HepG2 (cell line): ENCODE results near the gene MISP3. TPM values are rescaled to one million over a fixed set of nuclear protein-coding genes. Genes with fewer than 3 reads are reported as not detected.

ENCODE experiments used
- ATM ChIP-seq: fragments of 450-650 bp; IDR thresholded peaks from 2 replicates; pipeline ENCODE4 v1.7.1; 2017; ENCODE audit warnings: mild to moderate bottlenecking, borderline replicate concordance
- HNRNPL ChIP-seq: fragments of 200-400 bp; formaldehyde crosslinking; IDR thresholded peaks from 2 replicates; pipeline ENCODE4 v1.6.1; 2017; ENCODE audit warnings: mild to moderate bottlenecking, low read depth, low read length
- MAFG ChIP-seq: sonication (generic); formaldehyde crosslinking; IDR thresholded peaks from 2 replicates; pipeline ENCODE4 v1.5.1; 2020; ENCODE audit warnings: mild to moderate bottlenecking, missing genetic modification reagents
- MATR3 ChIP-seq: sonication (generic); formaldehyde crosslinking; IDR thresholded peaks from 2 replicates; pipeline ENCODE4 v1.4.0; 2020; ENCODE audit warnings: missing genetic modification reagents
- NKX3-1 ChIP-seq: sonication (generic); formaldehyde crosslinking; IDR thresholded peaks from 2 replicates; pipeline ENCODE4 v1.5.0; 2020; ENCODE audit warnings: missing genetic modification reagents
- POLR2AphosphoS2 ChIP-seq: IDR thresholded peaks from 2 replicates; pipeline ENCODE4 v1.6.1; 2011; ENCODE audit warnings: low read depth, low read length, improper control_type of control experiment
- TAF15 ChIP-seq: fragments of 200-400 bp; formaldehyde crosslinking; IDR thresholded peaks from one replicate; pipeline ENCODE4 v1.6.1; 2018; ENCODE audit warnings: mild to moderate bottlenecking, low read depth, low read length; ENCODE audit not compliant: poor library complexity, severe bottlenecking
- TSC22D2 ChIP-seq: sonication (generic); formaldehyde crosslinking; IDR thresholded peaks from 2 replicates; pipeline ENCODE4 v1.5.1; 2020; ENCODE audit warnings: missing genetic modification reagents, mild to moderate bottlenecking, borderline replicate concordance
- ZC3H13 ChIP-seq: sonication (generic); formaldehyde crosslinking; IDR thresholded peaks from 2 replicates; pipeline ENCODE4 v1.8.1; 2023; ENCODE audit warnings: mild to moderate bottlenecking, missing genetic modification reagents, moderate library complexity
- ZNF143 ChIP-seq: sonication (generic); formaldehyde crosslinking; IDR thresholded peaks from 2 replicates; pipeline ENCODE4 v1.4.0; 2020; ENCODE audit warnings: missing genetic modification reagents
- ZNF207 ChIP-seq: fragments of 450-650 bp; IDR thresholded peaks from 2 replicates; pipeline ENCODE4 v1.6.1; 2016; ENCODE audit warnings: antibody characterized with exemption, borderline replicate concordance
- ZNF282 ChIP-seq: fragments of 450-650 bp; IDR thresholded peaks from 2 replicates; pipeline ENCODE4 v1.6.1; 2018; ENCODE audit not compliant: partially characterized antibody
- ZNF34 ChIP-seq: sonication (generic); formaldehyde crosslinking; IDR thresholded peaks from 2 replicates; pipeline ENCODE4 v1.4.0; 2020; ENCODE audit warnings: mild to moderate bottlenecking, missing genetic modification reagents, borderline replicate concordance
- ZNF460 ChIP-seq: sonication (generic); formaldehyde crosslinking; IDR thresholded peaks from 2 replicates; pipeline ENCODE4 v1.5.1; 2020; ENCODE audit warnings: missing genetic modification reagents, mild to moderate bottlenecking, borderline replicate concordance
- ZNF557 ChIP-seq: sonication (generic); formaldehyde crosslinking; IDR thresholded peaks from 2 replicates; pipeline ENCODE4 v1.4.0; 2020; ENCODE audit warnings: missing genetic modification reagents
- ZNF577 ChIP-seq: sonication (generic); formaldehyde crosslinking; IDR thresholded peaks from 2 replicates; pipeline ENCODE4 v1.4.0; 2020; ENCODE audit warnings: mild to moderate bottlenecking, low read depth, missing genetic modification reagents, borderline replicate concordance
- ZSCAN9 ChIP-seq: IDR thresholded peaks from 2 replicates; pipeline ENCODE4 v1.6.1; 2016; ENCODE audit warnings: borderline replicate concordance
- polyA plus RNA-seq, 8 experiments: library from polyadenylated mRNA; depleted of rRNA in 3 of 8; stranded (reverse) in 7 of 8; unstranded in 1 of 8; fragments of >200 nt; fragmentation: Illumina TruSeq in 4 of 8; extraction: Trizol in 4 of 8; gene quantifications; 2 replicates each; pipeline versions ENCODE4 v1.2.1 to v1.2.3, GENCODE V29; 2011 to 2016; ENCODE audit warnings: low read depth in 4 of 8, missing spikeins in 1 of 8, mixed read lengths in 1 of 8; ENCODE audit not compliant: insufficient read depth in 1 of 8
- total RNA-seq, 5 experiments: library from RNA; depleted of rRNA; stranded (reverse); fragments of >200 nt; fragmentation: Illumina TruSeq; extraction: Trizol; gene quantifications; 2 replicates each; pipeline ENCODE4 v1.2.3, GENCODE V29; 2016; ENCODE audit warnings: low read depth in 1 of 5
- TF ChIP-seq, protein P1 (sequence below): IDR thresholded peaks from 2 replicates; pipeline ENCODE4 v1.6.1; 2012; ENCODE audit warnings: inconsistent platforms

Gene MISP3
- total and polyA plus RNA-seq, 2 of the 13 experiments (the other 11 are each of a cell fraction or from before 2014, with no cell fraction given), result 2.5 to 5.4 TPM

- TF ChIP-seq ZNF577, result no peak
- TF ChIP-seq, protein P1, sequence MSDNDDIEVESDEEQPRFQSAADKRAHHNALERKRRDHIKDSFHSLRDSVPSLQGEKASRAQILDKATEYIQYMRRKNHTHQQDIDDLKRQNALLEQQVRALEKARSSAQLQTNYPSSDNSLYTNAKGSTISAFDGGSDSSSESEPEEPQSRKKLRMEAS, result peak; percentile 36
- no peak for TF ChIP-seq ZNF460 (CRISPR knock-in tag)
- no peak for TF ChIP-seq ZNF282
- no peak for TF ChIP-seq ZNF207
- no peak for TF ChIP-seq ATM
- no peak for TF ChIP-seq TSC22D2 (CRISPR knock-in tag)
- no peak for TF ChIP-seq ZNF557
- TF ChIP-seq ZNF143, result peak; percentile 96
- no peak for TF ChIP-seq HNRNPL
- no peak for TF ChIP-seq POLR2AphosphoS2
- TF ChIP-seq TAF15, result no peak
- no peak for TF ChIP-seq ZNF34 (CRISPR knock-in tag)
- no peak for TF ChIP-seq MATR3 (CRISPR knock-in tag)
- no peak for TF ChIP-seq MAFG (CRISPR knock-in tag)
- TF ChIP-seq ZSCAN9 (CRISPR knock-in tag), result peak; percentile 19; the same call in 1 of the 2 replicates
- no peak for TF ChIP-seq NKX3-1 (CRISPR knock-in tag)
- TF ChIP-seq ZC3H13, result peak; percentile 83; the same call in 1 of the 2 replicates
These were observed 8.6 kb downstream of the MISP3 start (continued) for GRCh38 chr19:14080887-14081796.
